GM21526 (cell line): Measurements from ENCODE around the gene BCORL1.

Experiments
- ATAC-seq: cut with Tn5 transposase; IDR thresholded peaks from one replicate; pipeline ENCODE4 v1.9.1; 2021; ENCODE audit warnings: moderate library complexity; ENCODE audit not compliant: unreplicated experiment, low FRiP score

BCORL1 gene

GRCh38 chrX:130085551-130086446, 103.4 kb downstream of the BCORL1 start:
- no peak for ATAC-seq

GRCh38 chrX:130086447-130087206, 104.2 kb downstream of the BCORL1 start:
- peak; percentile 40 for ATAC-seq

- ATAC-seq = no peak
Measured at GRCh38 chrX:130090364-130090763, 107.9 kb downstream of the BCORL1 start.

DNA sequence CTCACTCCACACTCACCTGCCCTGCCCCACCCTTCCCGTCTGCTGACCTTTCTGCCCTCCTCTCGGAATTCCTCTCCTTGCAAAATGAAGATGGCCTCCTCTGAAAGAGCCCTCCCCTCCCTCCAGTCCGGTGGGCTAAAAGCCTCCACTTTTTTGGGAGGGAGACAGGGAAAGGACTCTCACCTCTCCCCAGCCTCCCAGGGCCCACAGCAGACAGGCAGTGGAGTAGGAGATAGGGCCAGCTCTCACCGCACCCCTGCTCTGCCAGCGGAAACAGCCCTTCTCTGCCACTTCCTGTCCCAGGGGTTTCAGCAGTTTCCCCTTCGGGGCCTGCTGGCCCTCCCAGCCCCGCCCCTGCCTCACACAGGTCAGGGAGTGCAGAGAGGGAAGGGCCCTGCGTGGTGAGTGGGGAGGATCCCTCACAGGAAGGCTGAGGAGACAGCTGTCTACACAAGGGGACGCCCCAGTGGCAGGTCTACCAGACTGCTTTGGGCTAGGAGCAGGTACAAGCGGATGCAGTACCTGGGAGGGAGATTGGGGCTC, 109.6 kb downstream of the BCORL1 start:
- ATAC-seq = peak; percentile 98

DNA sequence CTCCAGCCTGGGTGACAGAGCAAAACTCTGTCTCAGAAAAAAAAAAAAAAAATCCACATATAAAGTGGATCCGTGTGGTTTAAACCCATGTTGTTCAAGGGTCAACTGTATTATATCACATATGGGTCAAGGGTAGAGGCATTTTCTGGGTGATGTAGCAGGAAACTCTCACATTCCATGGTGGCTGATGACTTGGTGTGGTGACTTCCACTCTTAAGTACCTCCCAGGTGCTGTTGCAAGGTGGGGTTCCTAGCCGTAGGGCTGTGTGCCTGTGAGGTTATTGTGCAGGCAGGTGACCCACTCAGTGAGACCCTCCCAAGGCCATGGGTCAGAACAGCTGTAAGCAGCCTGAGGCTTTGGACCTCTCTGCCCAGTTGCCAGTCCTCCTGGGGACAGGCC, 110.8 kb downstream of the BCORL1 start:
- no peak for ATAC-seq

DNA sequence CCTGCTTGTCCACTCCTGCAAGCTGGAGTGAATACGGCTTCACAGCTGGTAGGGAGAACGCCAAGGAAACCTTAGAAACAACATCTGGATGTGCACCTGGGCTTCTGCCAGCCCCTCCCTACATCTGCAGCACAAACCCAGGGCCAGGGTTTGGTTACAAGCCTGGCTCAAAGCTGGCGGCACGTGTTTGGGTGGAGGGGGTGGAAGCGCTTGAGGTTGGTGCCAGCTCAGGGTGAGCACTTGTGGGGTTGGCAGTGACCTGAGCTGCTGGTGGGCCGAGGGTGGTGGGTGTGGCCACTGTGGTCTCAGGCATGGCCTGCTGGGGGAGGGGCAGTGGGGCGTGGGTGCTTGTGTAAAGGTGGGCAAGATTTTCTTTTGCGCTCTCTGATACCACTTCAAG, 112.3 kb downstream of the BCORL1 start:
- no peak for ATAC-seq

DNA sequence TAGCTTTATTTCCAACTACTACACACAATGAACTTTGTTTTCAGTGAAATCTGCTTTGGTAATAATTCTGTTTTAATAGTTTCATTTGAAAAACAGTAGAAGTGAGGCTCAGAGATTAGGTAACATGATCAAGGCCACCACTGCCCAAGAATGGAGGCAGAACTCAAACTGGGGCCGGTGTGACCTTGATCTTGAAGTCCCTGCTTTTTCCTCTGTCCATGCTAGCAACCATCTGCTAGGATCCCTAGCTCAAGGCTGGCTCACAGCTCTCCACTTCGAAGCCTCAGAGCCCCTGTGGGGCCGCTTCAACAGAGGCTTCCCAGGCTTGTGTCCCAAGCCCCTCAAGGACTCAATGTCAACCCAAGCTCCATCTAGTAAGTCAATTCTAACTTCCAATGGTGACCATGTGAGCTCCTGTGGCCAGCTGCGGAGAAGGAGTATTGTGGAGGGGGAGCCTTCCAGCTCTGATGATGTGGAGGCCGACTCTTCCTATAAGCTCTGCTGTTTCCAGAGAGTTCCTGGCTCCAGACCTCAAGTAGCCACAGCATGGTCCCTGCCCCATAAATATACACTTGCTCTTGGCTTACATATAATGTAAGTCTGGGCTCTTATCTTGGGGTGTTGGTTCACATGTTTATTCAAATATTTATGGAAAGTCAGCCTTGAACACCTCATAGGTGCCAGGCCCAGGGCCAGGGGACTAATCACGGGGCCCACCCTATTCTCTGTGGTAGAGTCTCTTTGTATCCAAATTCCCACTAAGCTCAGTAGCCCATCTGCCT, 113.0 kb downstream of the BCORL1 start:
- no peak for ATAC-seq

DNA sequence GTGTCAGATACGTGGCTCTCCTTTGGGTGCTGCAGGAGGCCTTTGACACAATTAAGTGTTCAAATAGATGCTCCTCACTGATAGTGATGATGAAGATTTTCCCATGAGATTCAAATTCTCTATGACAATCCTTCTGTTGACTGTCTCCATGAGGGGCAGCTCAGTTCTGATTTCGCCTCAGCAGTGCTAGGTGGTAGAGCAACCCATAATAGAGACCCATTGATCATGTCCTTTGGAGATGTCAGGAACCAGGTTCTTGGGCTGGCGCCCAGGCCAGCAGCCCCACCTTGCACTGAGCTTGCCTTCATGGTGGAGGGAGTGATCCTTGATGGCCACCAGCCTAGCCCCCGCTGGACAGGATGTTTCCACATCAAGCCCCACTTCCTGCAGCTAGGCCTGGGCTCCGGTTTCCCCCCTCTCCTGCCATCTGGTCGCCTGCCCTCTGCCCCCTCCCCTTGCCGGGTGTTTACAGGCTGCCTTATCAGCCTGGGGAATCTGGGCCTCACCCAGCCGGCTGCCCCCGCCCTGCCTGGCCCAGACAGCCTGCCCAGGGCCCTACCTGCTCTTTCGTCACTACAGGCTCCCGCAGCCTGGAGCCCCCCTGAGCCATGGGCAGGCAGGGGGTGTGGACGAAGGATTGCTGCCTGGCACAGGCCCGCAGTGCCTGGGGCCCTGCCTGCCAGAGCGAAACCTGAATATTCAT, 115.2 kb downstream of the BCORL1 start:
- ATAC-seq = no peak

DNA sequence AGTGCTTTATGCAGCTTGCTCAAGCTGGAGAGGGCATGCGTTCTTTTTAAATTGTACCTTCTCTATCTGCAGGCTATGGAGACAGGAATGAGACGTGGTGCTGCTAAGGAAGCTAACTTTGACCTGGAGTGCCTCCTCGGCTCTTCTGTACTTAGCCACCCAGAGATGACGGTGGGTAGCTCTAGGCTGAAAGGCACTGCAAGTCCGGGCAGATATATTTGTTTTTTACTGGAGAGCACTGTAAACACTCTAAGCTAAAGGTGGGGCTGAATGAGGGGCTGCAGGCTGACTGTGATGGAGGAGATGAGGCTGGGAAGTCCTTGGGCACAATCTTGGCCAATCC, 115.7 kb downstream of the BCORL1 start:
- ATAC-seq = no peak

GRCh38 chrX:130100180-130100579, 117.7 kb downstream of the BCORL1 start:
- no peak for ATAC-seq

DNA sequence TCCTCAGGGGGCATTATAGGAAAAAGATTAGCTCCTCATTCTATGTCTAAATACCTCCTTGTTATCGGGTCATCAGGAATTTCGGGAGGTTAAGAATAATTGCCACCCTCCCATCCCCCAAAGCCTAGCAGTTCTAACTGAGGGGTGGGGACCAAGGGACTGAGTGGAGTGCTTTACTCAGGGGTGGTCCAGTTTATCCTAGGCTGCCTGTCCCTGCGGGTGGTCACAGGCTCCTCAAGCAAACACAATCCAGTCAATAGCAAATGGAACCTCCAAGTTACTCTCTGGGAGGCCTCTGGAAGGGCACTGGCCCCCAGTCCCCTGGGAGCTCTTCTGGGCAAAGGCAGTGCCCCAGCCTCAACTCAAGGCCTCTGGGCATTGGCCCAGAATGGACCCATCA, 121.2 kb downstream of the BCORL1 start:
- ATAC-seq = no peak

- no peak for ATAC-seq
Measured at GRCh38 chrX:130105244-130105643, 122.8 kb downstream of the BCORL1 start.

DNA sequence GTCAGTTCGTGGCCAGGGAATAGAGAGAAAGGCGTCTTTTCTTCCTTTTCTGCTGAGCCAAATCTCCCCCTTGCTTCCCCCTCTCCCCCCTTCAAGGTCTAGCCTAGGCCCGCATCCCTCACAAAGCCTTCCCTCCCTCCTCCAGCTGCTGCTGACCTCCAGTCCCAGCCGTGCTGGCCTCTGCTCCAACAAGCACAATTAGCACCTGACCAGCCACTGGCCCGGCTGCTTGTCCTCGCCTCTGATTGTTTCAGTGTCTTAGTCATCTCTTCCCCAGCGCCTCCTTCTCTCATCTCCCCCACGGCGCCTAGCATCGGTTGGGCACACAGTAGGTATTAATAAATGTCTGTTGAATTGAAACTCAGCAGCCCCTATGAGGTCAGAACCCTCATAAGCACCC, 123.6 kb downstream of the BCORL1 start:
- ATAC-seq = no peak
